Activated CD8-positive, alpha-beta memory T cell treated with anti-CD3 and anti-CD28 coated beads for 24 hours (primary cell): ENCODE measurements around the gene FARSB.
"Not testable (repeated sequence)": the region's sequence is repeated elsewhere in the genome, so short reads cannot be mapped to it uniquely, and the experiment has no call there.

Experiments
- DNase-seq: peaks from one replicate; pipeline ENCODE4 v3.0.0-alpha.2; 2020

The FARSB gene

GRCh38 chr2:222603501-222603900, 52.4 kb downstream of the FARSB start:
- no peak for DNase-seq

GRCh38 chr2:222598611-222599010, 57.3 kb downstream of the FARSB start:
- DNase-seq, result no peak

- no peak for DNase-seq
Measured at GRCh38 chr2:222595581-222595980, 60.3 kb downstream of the FARSB start.

GRCh38 chr2:222594679-222595078, 61.2 kb downstream of the FARSB start:
- no peak for DNase-seq

GRCh38 chr2:222592176-222592575, 63.7 kb downstream of the FARSB start:
- DNase-seq, result no peak

GRCh38 chr2:222591661-222592060, 64.2 kb downstream of the FARSB start:
- DNase-seq, result no peak

GRCh38 chr2:222584589-222584988, 71.3 kb downstream of the FARSB start:
- not testable (repeated sequence) for DNase-seq

- no peak for DNase-seq
Measured at GRCh38 chr2:222582928-222583327, 73.0 kb downstream of the FARSB start.

GRCh38 chr2:222577341-222577740, 78.6 kb downstream of the FARSB start:
- DNase-seq, result no peak

- DNase-seq, result no peak
Measured at GRCh38 chr2:222576171-222577081, 79.5 kb downstream of the FARSB start.

GRCh38 chr2:222575618-222576017, 80.3 kb downstream of the FARSB start:
- no peak for DNase-seq

- no peak for DNase-seq
Measured at GRCh38 chr2:222572751-222573174, 83.1 kb downstream of the FARSB start.

- DNase-seq, result no peak
Measured at GRCh38 chr2:222572264-222572721, 83.6 kb downstream of the FARSB start.

- no peak for DNase-seq
Measured at GRCh38 chr2:222569826-222570225, 86.1 kb downstream of the FARSB start.

- DNase-seq, result no peak
Measured at GRCh38 chr2:222568865-222569264, 87.0 kb downstream of the FARSB start.

- DNase-seq, result no peak
Measured at GRCh38 chr2:222566229-222566628, 89.7 kb downstream of the FARSB start.

GRCh38 chr2:222563936-222564335, 92.0 kb downstream of the FARSB start:
- no peak for DNase-seq

GRCh38 chr2:222563106-222563718, 92.7 kb downstream of the FARSB start:
- DNase-seq, result no peak

- DNase-seq, result no peak
Measured at GRCh38 chr2:222561817-222562645, 93.9 kb downstream of the FARSB start.

GRCh38 chr2:222561151-222561550, 94.7 kb downstream of the FARSB start:
- no peak for DNase-seq

GRCh38 chr2:222554517-222554916, 101.4 kb downstream of the FARSB start:
- no peak for DNase-seq

GRCh38 chr2:222548992-222549391, 106.9 kb downstream of the FARSB start:
- DNase-seq, result no peak

GRCh38 chr2:222547083-222547482, 108.8 kb downstream of the FARSB start:
- no peak for DNase-seq
